ENCODE results near the gene ATL2. TPM values are rescaled to one million over a fixed set of nuclear protein-coding genes. Genes with fewer than 3 reads are reported as not detected.

ATL2 gene
- total RNA-seq, 1 experiment from 2014 or later: 85.5 TPM

- H3K36me3 ChIP-seq (ENCODE audit: insufficient read depth, low read length, poor library complexity, severe bottlenecking): no peaks in the 10 kb centered on the region
- no peaks in the 10 kb centered on the region for H3K27me3 ChIP-seq (replicated peaks; ENCODE audit: insufficient read depth, low read depth, low read length, poor library complexity)
- H3K4me1 ChIP-seq (ENCODE audit: insufficient read depth, low read length, poor library complexity, severe bottlenecking): no peaks in the 10 kb centered on the region
- no TSS peak for BruUV-seq (replicated peaks)
- no peak for DNase-seq (ENCODE audit: low spot score)
- ChIA-PET POLR2A (ENCODE audit: low non-redundant PET) (no interaction called here), CTCF (no interaction called here)
- H3K27ac ChIP-seq (ENCODE audit: low read depth, low read length, poor library complexity, severe bottlenecking): no peak overlapping the region
- TF ChIP-seq CTCF (conservative IDR thresholded peaks at IDR 0.05; ENCODE audit: low read depth, low read length): no peak
- no peak for TF ChIP-seq EZH2 (IDR thresholded peaks at IDR 0.05; ENCODE audit: borderline replicate concordance, low read depth, low read length, poor library complexity, severe bottlenecking)
- intact Hi-C loops (cut with micrococcal nuclease; ENCODE audit: unreplicated experiment): no loop called here
- H3K9me3 ChIP-seq (ENCODE audit: low read depth, low read length, poor library complexity, severe bottlenecking): peaks cover 9% of the 10 kb centered on the region
- no peak overlapping the region for H3K4me3 ChIP-seq (ENCODE audit: low read depth, low read length, poor library complexity, severe bottlenecking)
These were observed 32.4 kb upstream of the ATL2 start for GRCh38 chr2:38409156-38410102.

- POLR2A ChIA-PET (ENCODE audit: low non-redundant PET): no interaction called here
- Histone ChIP-seq H3K9me3 (ENCODE audit: low read depth, low read length, poor library complexity, severe bottlenecking) (peaks cover 2% of the 10 kb centered on the region), H3K27me3 (replicated peaks; ENCODE audit: insufficient read depth, low read depth, low read length, poor library complexity) (no peaks in the 10 kb centered on the region), H3K27ac (ENCODE audit: low read depth, low read length, poor library complexity, severe bottlenecking) (no peak overlapping the region), H3K36me3 (ENCODE audit: insufficient read depth, low read length, poor library complexity, severe bottlenecking) (no peaks in the 10 kb centered on the region), H3K4me1 (ENCODE audit: insufficient read depth, low read length, poor library complexity, severe bottlenecking) (no peaks in the 10 kb centered on the region), H3K4me3 (ENCODE audit: low read depth, low read length, poor library complexity, severe bottlenecking) (no peak overlapping the region)
- BruUV-seq (replicated peaks): no TSS peak
- CTCF ChIA-PET: no interaction called here
- no peak for TF ChIP-seq CTCF (conservative IDR thresholded peaks at IDR 0.05; ENCODE audit: low read depth, low read length)
- no peak for TF ChIP-seq EZH2 (IDR thresholded peaks at IDR 0.05; ENCODE audit: borderline replicate concordance, low read depth, low read length, poor library complexity, severe bottlenecking)
- intact Hi-C loops (cut with micrococcal nuclease; ENCODE audit: unreplicated experiment): no loop called here
- DNase-seq (ENCODE audit: low spot score): no peak
These were observed 30.1 kb upstream of the ATL2 start for GRCh38 chr2:38407111-38407682.

GRCh38 chr2:38406597-38407110 lies 29.6 kb upstream of the ATL2 start:
- no peaks in the 10 kb centered on the region for H3K4me1 ChIP-seq (ENCODE audit: insufficient read depth, low read length, poor library complexity, severe bottlenecking)
- intact Hi-C loops (cut with micrococcal nuclease; ENCODE audit: unreplicated experiment): no loop called here
- H3K27me3 ChIP-seq (replicated peaks; ENCODE audit: insufficient read depth, low read depth, low read length, poor library complexity): no peaks in the 10 kb centered on the region
- H3K4me3 ChIP-seq (ENCODE audit: low read depth, low read length, poor library complexity, severe bottlenecking): no peak overlapping the region
- H3K27ac ChIP-seq (ENCODE audit: low read depth, low read length, poor library complexity, severe bottlenecking): no peak overlapping the region
- ChIA-PET CTCF (no interaction called here), POLR2A (ENCODE audit: low non-redundant PET) (no interaction called here)
- TF ChIP-seq EZH2 (IDR thresholded peaks at IDR 0.05; ENCODE audit: borderline replicate concordance, low read depth, low read length, poor library complexity, severe bottlenecking): no peak
- TF ChIP-seq CTCF (conservative IDR thresholded peaks at IDR 0.05; ENCODE audit: low read depth, low read length): no peak
- H3K9me3 ChIP-seq (ENCODE audit: low read depth, low read length, poor library complexity, severe bottlenecking): no peaks in the 10 kb centered on the region
- DNase-seq (ENCODE audit: low spot score): no peak
- H3K36me3 ChIP-seq (ENCODE audit: insufficient read depth, low read length, poor library complexity, severe bottlenecking): no peaks in the 10 kb centered on the region
- BruUV-seq (replicated peaks): no TSS peak

Measured in A673 (cell line).